ENCODE results near the gene TTYH3.
A peak's percentile ranks its signal among the peaks of the same experiment; 100 is the strongest.

TTYH3 gene

GRCh38 chr7:2657208-2657607, 25.4 kb downstream of the TTYH3 start:
- H3K4me3 ChIP-seq (replicated peaks; ENCODE audit: low read depth, low read length), result no peak overlapping the region
- H3K27me3 ChIP-seq (replicated peaks; ENCODE audit: control insufficient read depth, insufficient read depth, low read length), result no peaks in the 10 kb centered on the region
- DNase-seq (ENCODE audit: extremely low read depth, insufficient read length), result no peak
- TF ChIP-seq CTCF (IDR thresholded peaks at IDR 0.05; ENCODE audit: insufficient read depth, low read length, poor library complexity, severe bottlenecking), result no peak
- peaks cover 7% of the 10 kb centered on the region for H3K36me3 ChIP-seq (ENCODE audit: control insufficient read depth, insufficient read depth, low read length)

DNA sequence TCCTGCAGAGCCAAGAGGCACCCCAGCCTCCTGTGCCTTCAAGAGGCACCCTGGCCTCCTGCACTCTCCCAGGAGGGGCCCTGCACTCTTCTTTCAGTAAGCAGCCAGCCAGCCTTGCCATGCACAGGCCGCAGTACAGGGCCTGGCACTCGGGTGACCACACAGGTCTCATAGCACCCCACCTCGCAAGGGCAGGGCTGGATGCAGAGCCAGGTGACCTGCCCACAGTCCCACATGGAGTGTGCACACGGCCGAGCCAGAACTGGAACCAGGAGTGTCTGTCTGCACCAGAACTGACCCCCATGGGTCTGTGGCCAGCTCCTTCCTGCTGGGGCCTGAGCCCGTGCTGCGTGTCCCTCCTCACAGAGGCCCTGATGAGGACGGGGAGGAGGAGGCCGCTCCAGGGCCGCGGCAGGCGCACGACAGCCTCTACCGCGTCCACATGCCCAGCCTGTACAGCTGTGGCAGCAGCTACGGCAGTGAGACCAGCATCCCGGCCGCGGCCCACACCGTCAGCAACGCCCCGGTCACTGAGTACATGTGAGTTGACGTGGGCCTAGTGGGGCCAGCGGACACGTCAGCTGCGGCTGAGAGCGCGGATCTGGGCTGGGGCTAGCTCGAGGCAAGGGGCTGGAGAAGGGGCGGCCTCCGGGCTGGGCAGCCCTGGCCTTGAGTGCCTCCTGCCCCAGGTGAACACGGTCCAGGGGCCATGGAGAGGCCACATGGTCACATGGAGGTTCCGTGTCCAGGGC, 26.3 kb downstream of the TTYH3 start:
- no peak overlapping the region for H3K4me3 ChIP-seq (replicated peaks; ENCODE audit: low read depth, low read length)
- no peak for TF ChIP-seq CTCF (IDR thresholded peaks at IDR 0.05; ENCODE audit: insufficient read depth, low read length, poor library complexity, severe bottlenecking)
- H3K27me3 ChIP-seq (replicated peaks; ENCODE audit: control insufficient read depth, insufficient read depth, low read length), result no peaks in the 10 kb centered on the region
- no peak for DNase-seq (ENCODE audit: extremely low read depth, insufficient read length)
- peaks cover 7% of the 10 kb centered on the region for H3K36me3 ChIP-seq (ENCODE audit: control insufficient read depth, insufficient read depth, low read length)

DNA sequence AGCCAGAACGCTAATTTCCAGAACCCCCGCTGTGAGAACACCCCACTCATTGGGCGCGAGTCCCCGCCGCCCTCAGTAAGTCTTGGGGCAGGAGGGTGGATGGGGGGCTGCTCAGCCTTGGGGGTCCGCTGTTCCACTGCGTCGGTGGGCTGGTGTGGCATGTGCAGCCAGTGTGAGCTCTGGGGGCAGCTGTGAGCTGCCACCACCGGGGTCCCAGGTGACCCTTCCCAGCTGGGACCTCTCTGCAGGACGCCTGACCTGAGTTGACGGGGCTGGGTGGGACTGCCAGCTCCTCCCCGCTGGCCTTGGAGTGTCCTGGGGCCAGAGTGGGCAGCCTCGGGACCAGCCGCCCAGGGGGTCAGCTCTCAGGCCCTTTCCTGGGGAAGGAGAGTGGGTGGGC, 27.2 kb downstream of the TTYH3 start:
- Histone ChIP-seq H3K36me3 (ENCODE audit: control insufficient read depth, insufficient read depth, low read length) (peaks cover 7% of the 10 kb centered on the region), H3K4me3 (replicated peaks; ENCODE audit: low read depth, low read length) (no peak overlapping the region), H3K27me3 (replicated peaks; ENCODE audit: control insufficient read depth, insufficient read depth, low read length) (no peaks in the 10 kb centered on the region)
- TF ChIP-seq CTCF (IDR thresholded peaks at IDR 0.05; ENCODE audit: insufficient read depth, low read length, poor library complexity, severe bottlenecking), result no peak
- no peak for DNase-seq (ENCODE audit: extremely low read depth, insufficient read length)

DNA sequence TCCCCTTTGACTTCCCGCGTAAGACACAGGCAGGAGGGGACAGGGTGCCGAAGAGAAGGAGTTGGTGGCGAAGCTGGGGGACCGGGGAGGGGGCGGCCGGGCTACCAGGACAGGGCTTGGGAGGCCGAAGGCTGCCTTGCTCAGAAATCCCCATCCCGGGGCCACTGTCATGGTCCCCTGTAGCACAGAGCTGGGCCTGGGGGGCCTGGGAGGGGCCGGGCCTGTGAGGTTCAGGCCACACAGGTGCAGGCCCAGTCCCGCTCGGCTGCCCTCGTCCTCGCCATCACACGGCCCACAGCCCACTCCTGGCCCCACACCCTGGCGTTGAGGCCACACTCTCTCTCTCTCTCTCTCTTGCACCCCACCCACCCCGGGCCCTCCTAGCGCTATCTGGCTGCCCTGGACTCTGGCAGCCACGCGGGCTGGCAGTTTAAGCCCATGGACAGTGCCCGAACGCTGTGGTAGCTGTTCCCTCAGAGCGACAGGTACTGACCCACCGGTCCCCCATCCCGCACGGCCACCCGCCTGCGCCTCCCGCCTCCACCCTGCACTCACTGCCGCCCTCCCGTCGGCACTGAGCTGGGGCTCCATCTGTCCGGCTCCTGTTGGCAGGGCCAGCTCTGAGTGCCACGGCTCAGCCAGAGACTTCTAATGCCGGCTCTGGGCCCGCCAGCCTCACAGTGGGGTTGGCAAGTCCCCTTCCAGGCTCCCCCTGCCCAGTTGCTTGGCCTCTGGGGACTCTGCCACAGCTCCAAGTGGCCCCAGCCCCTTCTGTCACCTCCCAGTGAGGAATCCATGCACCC, 28.0 kb downstream of the TTYH3 start:
- Histone ChIP-seq H3K27me3 (replicated peaks; ENCODE audit: control insufficient read depth, insufficient read depth, low read length) (no peaks in the 10 kb centered on the region), H3K4me3 (replicated peaks; ENCODE audit: low read depth, low read length) (no peak overlapping the region), H3K36me3 (ENCODE audit: control insufficient read depth, insufficient read depth, low read length) (peaks cover 7% of the 10 kb centered on the region)
- no peak for DNase-seq (ENCODE audit: extremely low read depth, insufficient read length)
- no peak for TF ChIP-seq CTCF (IDR thresholded peaks at IDR 0.05; ENCODE audit: insufficient read depth, low read length, poor library complexity, severe bottlenecking)

GRCh38 chr7:2660359-2661095, 28.7 kb downstream of the TTYH3 start:
- peak; percentile 35 for TF ChIP-seq CTCF (IDR thresholded peaks at IDR 0.05; ENCODE audit: insufficient read depth, low read length, poor library complexity, severe bottlenecking)
- peaks cover 7% of the 10 kb centered on the region for H3K36me3 ChIP-seq (ENCODE audit: control insufficient read depth, insufficient read depth, low read length)
- DNase-seq (ENCODE audit: extremely low read depth, insufficient read length), result peak; percentile 24
- no peaks in the 10 kb centered on the region for H3K27me3 ChIP-seq (replicated peaks; ENCODE audit: control insufficient read depth, insufficient read depth, low read length)
- H3K4me3 ChIP-seq (replicated peaks; ENCODE audit: low read depth, low read length), result no peak overlapping the region

Measured in GM06990 (cell line).